OCI-LY3 (cell line): ENCODE data around the gene NUP98.

Experiments
- EZH2phosphoT487 ChIP-seq: fragments of 200-600 bp; shearing (Covaris generic); IDR thresholded peaks from 2 replicates; pipeline ENCODE4 v1.6.1; 2018; ENCODE audit warnings: antibody characterized with exemption, mixed run types, low read depth
- TF ChIP-seq, protein P1 (sequence below): fragments of 200-600, 300-600 bp; sonication (generic); IDR thresholded peaks from 2 replicates; pipeline ENCODE4 v1.5.1; 2014; ENCODE audit warnings: antibody characterized with exemption, low read length, low read depth

GRCh38 chr11:3665336-3666022 is 131.9 kb downstream of the NUP98 start:
- TF ChIP-seq, protein P1, sequence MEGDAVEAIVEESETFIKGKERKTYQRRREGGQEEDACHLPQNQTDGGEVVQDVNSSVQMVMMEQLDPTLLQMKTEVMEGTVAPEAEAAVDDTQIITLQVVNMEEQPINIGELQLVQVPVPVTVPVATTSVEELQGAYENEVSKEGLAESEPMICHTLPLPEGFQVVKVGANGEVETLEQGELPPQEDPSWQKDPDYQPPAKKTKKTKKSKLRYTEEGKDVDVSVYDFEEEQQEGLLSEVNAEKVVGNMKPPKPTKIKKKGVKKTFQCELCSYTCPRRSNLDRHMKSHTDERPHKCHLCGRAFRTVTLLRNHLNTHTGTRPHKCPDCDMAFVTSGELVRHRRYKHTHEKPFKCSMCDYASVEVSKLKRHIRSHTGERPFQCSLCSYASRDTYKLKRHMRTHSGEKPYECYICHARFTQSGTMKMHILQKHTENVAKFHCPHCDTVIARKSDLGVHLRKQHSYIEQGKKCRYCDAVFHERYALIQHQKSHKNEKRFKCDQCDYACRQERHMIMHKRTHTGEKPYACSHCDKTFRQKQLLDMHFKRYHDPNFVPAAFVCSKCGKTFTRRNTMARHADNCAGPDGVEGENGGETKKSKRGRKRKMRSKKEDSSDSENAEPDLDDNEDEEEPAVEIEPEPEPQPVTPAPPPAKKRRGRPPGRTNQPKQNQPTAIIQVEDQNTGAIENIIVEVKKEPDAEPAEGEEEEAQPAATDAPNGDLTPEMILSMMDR, result no peak
- no peak for TF ChIP-seq EZH2phosphoT487
